Panc1 (cell line): Measurements from ENCODE around the gene GRIK5. TPM values are rescaled to one million over a fixed set of nuclear protein-coding genes. Genes with fewer than 3 reads are reported as not detected.

ENCODE experiments used
- ATAC-seq: fragments of 200-7000 bp; cut with Tn5 transposase; 2 replicates; pipeline ENCODE4 v1.9.1; 2020; ENCODE audit warnings: mild to moderate bottlenecking, moderate library complexity
- BruUV-seq: library from RNA; stranded (reverse); fragments of 400-500 nt; replicated peaks from 2 replicates; lab custom pipeline; 2021; lab: Mats Ljungman, UMichigan
- CTCF ChIA-PET: fragments of 300-600 bp; sonication (Branson Sonifier 250); formaldehyde crosslinking; loops from one replicate; lab custom pipeline; 2022; ENCODE audit warnings: antibody characterized with exemption; lab: Charles Lee
- POLR2A ChIA-PET: fragments of 300-600 bp; sonication (Branson Sonifier 250); formaldehyde crosslinking; loops from one replicate; lab custom pipeline; 2022; ENCODE audit warnings: antibody characterized with exemption; lab: Charles Lee
- DNase-seq: peaks from one replicate; pipeline ENCODE4 v3.0.0-alpha.2; 2010; ENCODE audit warnings: low read depth, low spot score
- H3K27ac ChIP-seq: 2 replicates; pipeline ENCODE4 v1.5.1; 2011; ENCODE audit warnings: mild to moderate bottlenecking, low read length, inconsistent platforms
- H3K27me3 ChIP-seq: fragments of 200-500 bp; sonication (Bioruptor generic); 2 replicates; pipeline ENCODE4 v1.6.0; 2014; ENCODE audit warnings: low read length, inconsistent platforms; ENCODE audit not compliant: control insufficient read depth, insufficient read depth
- H3K36me3 ChIP-seq: fragments of 200-500 bp; sonication (Bioruptor generic); 2 replicates; pipeline ENCODE4 v1.5.1; 2014; ENCODE audit warnings: inconsistent platforms, mild to moderate bottlenecking, low read length, moderate library complexity; ENCODE audit not compliant: control insufficient read depth, insufficient read depth
- H3K4me1 ChIP-seq: 2 replicates; pipeline ENCODE4 v1.5.1; 2011; ENCODE audit warnings: inconsistent platforms, mild to moderate bottlenecking, low read length, moderate library complexity; ENCODE audit not compliant: control insufficient read depth, insufficient read depth
- H3K4me3 ChIP-seq, 2 experiments: 2 replicates each; pipeline ENCODE4 v1.5.1; 2011 to 2012; ENCODE audit warnings: low read depth in 2 of 2, low read length in 2 of 2, mild to moderate bottlenecking in 2 of 2, inconsistent platforms in 1 of 2, moderate library complexity in 1 of 2
- H3K9me3 ChIP-seq: fragments of 200-500 bp; sonication (Bioruptor generic); 2 replicates; pipeline ENCODE4 v1.5.1; 2014; ENCODE audit warnings: low read depth, mild to moderate bottlenecking, inconsistent platforms, low read length, moderate library complexity; ENCODE audit not compliant: control insufficient read depth, insufficient read depth
- CTCF ChIP-seq: fragments of 450-650 bp; IDR thresholded peaks from 2 replicates; pipeline ENCODE4 v1.5.1; 2017; ENCODE audit warnings: mild to moderate bottlenecking
- POLR2AphosphoS5 ChIP-seq: IDR thresholded peaks from 2 replicates; pipeline ENCODE4 v1.6.1; 2012; ENCODE audit warnings: mild to moderate bottlenecking, low read depth, low read length, moderate library complexity
- REST ChIP-seq, 2 experiments: IDR thresholded peaks; 2 replicates each; pipeline ENCODE4 v1.6.1; 2011 to 2012; ENCODE audit warnings: low read depth in 2 of 2, control low read depth in 1 of 2, low read length in 1 of 2, mild to moderate bottlenecking in 1 of 2, moderate library complexity in 1 of 2; ENCODE audit not compliant: insufficient read depth in 1 of 2
- SIN3A ChIP-seq: IDR thresholded peaks from 2 replicates; pipeline ENCODE4 v1.6.1; 2012; ENCODE audit warnings: low read depth, mild to moderate bottlenecking, low read length, moderate library complexity, borderline replicate concordance; ENCODE audit not compliant: insufficient read depth
- TCF7L2 ChIP-seq: IDR thresholded peaks from 2 replicates; pipeline ENCODE4 v1.6.1; 2011; ENCODE audit warnings: mild to moderate bottlenecking, low read depth, low read length, inconsistent platforms
- in situ Hi-C: cut with HindIII; loops from 2 replicates; pipeline ENCODE4 v1.10.0; 2016; ENCODE audit warnings: low sequenced_read_pairs, low pct_unique_long_range_greater_than_20kb
- intact Hi-C: fragments of 100-400 bp; cut with micrococcal nuclease; formaldehyde crosslinking; loops from one replicate; pipeline ENCODE4 v1.10.0; 2022; ENCODE audit not compliant: unreplicated experiment
- total RNA-seq: library from RNA; stranded (reverse); gene quantifications from one replicate; pipeline ENCODE4 v1.2.1, GENCODE V29; 2021; ENCODE audit not compliant: unreplicated experiment

The GRIK5 gene
- total RNA-seq, 1 experiment from 2014 or later: 0.62 TPM

- BruUV-seq: no TSS peak
- ATAC-seq: no peak
- no peak for TF ChIP-seq CTCF
- no peak for TF ChIP-seq SIN3A
- TF ChIP-seq POLR2AphosphoS5: no peak
- TF ChIP-seq REST (IDR thresholded peaks at IDR 0.05; ENCODE audit: insufficient read depth in 1 of 2, low read depth in 2 of 2, low read length in 1 of 2): no peak
- TF ChIP-seq TCF7L2: no peak
- no peak overlapping the region for H3K4me3 ChIP-seq
- H3K27ac ChIP-seq: no peak overlapping the region
- no peaks in the 10 kb centered on the region for H3K36me3 ChIP-seq
- in situ Hi-C loops (no loop called here), intact Hi-C loops (no loop called here)
- H3K27me3 ChIP-seq: no peaks in the 10 kb centered on the region
- no peaks in the 10 kb centered on the region for H3K9me3 ChIP-seq
- no peak for DNase-seq
- peaks cover 9% of the 10 kb centered on the region for H3K4me1 ChIP-seq
- CTCF ChIA-PET: interaction anchor here (0.5 to 0.9 kb wide), 4 partner anchors 38 to 269 kb away, joined by 3 to 6 read pairs (median 4); partner anchors contain the start of gene ZNF574
- POLR2A ChIA-PET: no interaction called here
Observed at GRCh38 chr19:42114412-42114811, 44.4 kb upstream of the GRIK5 start.

GRCh38 chr19:42113641-42114348 lies 43.8 kb upstream of the GRIK5 start:
- intact Hi-C loops: no loop called here
- DNase-seq (peak; percentile 43), ATAC-seq (peak; percentile 93)
- CTCF ChIA-PET: interaction anchor here (0.5 to 0.9 kb wide), 2 partner anchors 38 to 270 kb away, joined by 3 read pairs; partner anchors contain the start of gene ZNF574
- Histone ChIP-seq H3K4me1 (peaks cover 9% of the 10 kb centered on the region), H3K4me3 (no peak overlapping the region), H3K27me3 (no peaks in the 10 kb centered on the region), H3K9me3 (no peaks in the 10 kb centered on the region), H3K36me3 (no peaks in the 10 kb centered on the region), H3K27ac (no peak overlapping the region)
- no peak for TF ChIP-seq TCF7L2
- no peak for TF ChIP-seq REST (IDR thresholded peaks at IDR 0.05; ENCODE audit: insufficient read depth in 1 of 2, low read depth in 2 of 2, low read length in 1 of 2)
- no peak for TF ChIP-seq POLR2AphosphoS5
- TF ChIP-seq CTCF: no peak
- TF ChIP-seq SIN3A: no peak
- POLR2A ChIA-PET: no interaction called here
- in situ Hi-C loops: no loop called here
- BruUV-seq: no TSS peak
